IMR-90 (cell line): ENCODE results near the gene TBCE. TPM values are rescaled to one million over a fixed set of nuclear protein-coding genes. Genes with fewer than 3 reads are reported as not detected.

Experiments
- ATAC-seq: fragments of 200-7000 bp; cut with Tn5 transposase; 2 replicates; pipeline ENCODE4 v1.9.1; 2020; ENCODE audit warnings: low read depth, mild to moderate bottlenecking, moderate library complexity
- BruUV-seq: library from RNA; stranded (reverse); fragments of 400-500 nt; replicated peaks from 2 replicates; lab custom pipeline; 2021; lab: Mats Ljungman, UMichigan
- CTCF ChIA-PET: fragments of 300-600 bp; formaldehyde crosslinking; extraction: SDS; loops from one replicate; lab custom pipeline; 2021; ENCODE audit warnings: antibody characterized with exemption; lab: Yijun Ruan, JAX
- POLR2A ChIA-PET: fragments of 300-600 bp; sonication (Branson Sonifier 250); formaldehyde crosslinking; loops from one replicate; lab custom pipeline; 2022; ENCODE audit warnings: antibody characterized with exemption; ENCODE audit not compliant: unreplicated experiment; lab: Charles Lee
- DNase-seq: peaks from one replicate; pipeline ENCODE4 v3.0.0; 2013
- H2AFZ ChIP-seq: replicated peaks from 2 replicates; pipeline ENCODE3; 2013; ENCODE audit warnings: low read length, mild to moderate bottlenecking; ENCODE audit not compliant: poor library complexity
- H2AK5ac ChIP-seq: 2 replicates; pipeline ENCODE4 v1.6.1; 2013; ENCODE audit warnings: low read depth, low read length, inconsistent platforms
- H2AK9ac ChIP-seq: replicated peaks from 2 replicates; pipeline ENCODE3; 2013; ENCODE audit warnings: mild to moderate bottlenecking, low read depth, low read length, moderate library complexity; ENCODE audit not compliant: poor library complexity
- H2BK120ac ChIP-seq: 2 replicates; pipeline ENCODE4 v1.6.1; 2013; ENCODE audit warnings: low read depth, low read length, inconsistent platforms
- H2BK15ac ChIP-seq: 3 replicates; pipeline ENCODE4 v1.6.1; 2013; ENCODE audit warnings: low read depth, low read length, inconsistent platforms
- H2BK20ac ChIP-seq: 2 replicates; pipeline ENCODE4 v1.6.1; 2013; ENCODE audit warnings: low read depth, mild to moderate bottlenecking, inconsistent platforms, low read length, moderate library complexity
- H2BK5ac ChIP-seq: 2 replicates; pipeline ENCODE4 v1.6.1; 2013; ENCODE audit warnings: mild to moderate bottlenecking, low read depth, low read length, inconsistent platforms; ENCODE audit not compliant: poor library complexity, severe bottlenecking
- H3K14ac ChIP-seq: replicated peaks from 2 replicates; pipeline ENCODE4 v1.6.1; 2013; ENCODE audit warnings: low read depth, low read length, inconsistent platforms
- H3K18ac ChIP-seq: 2 replicates; pipeline ENCODE4 v1.6.1; 2013; ENCODE audit warnings: low read depth, low read length, control low read depth
- H3K23ac ChIP-seq: 2 replicates; pipeline ENCODE4 v1.6.1; 2013; ENCODE audit warnings: low read depth, low read length, inconsistent platforms
- H3K27ac ChIP-seq: 2 replicates; pipeline ENCODE4 v1.5.1; 2013; ENCODE audit warnings: mild to moderate bottlenecking, control low read depth, low read length; ENCODE audit not compliant: insufficient read depth
- H3K27me3 ChIP-seq: 2 replicates; pipeline ENCODE4 v1.6.1; 2013; ENCODE audit warnings: low read length; ENCODE audit not compliant: control insufficient read depth, insufficient read depth
- H3K36me3 ChIP-seq: 2 replicates; pipeline ENCODE4 v1.6.1; 2013; ENCODE audit warnings: low read length, mixed read lengths; ENCODE audit not compliant: control insufficient read depth, insufficient read depth
- H3K4ac ChIP-seq: 2 replicates; pipeline ENCODE4 v1.6.1; 2013; ENCODE audit warnings: low read depth, low read length, inconsistent platforms
- H3K4me1 ChIP-seq: 2 replicates; pipeline ENCODE4 v1.6.1; 2013; ENCODE audit warnings: low read length, mixed read lengths; ENCODE audit not compliant: control insufficient read depth, insufficient read depth
- H3K4me2 ChIP-seq: 2 replicates; pipeline ENCODE4 v1.6.1; 2013; ENCODE audit warnings: low read depth, mild to moderate bottlenecking, control low read depth, low read length, moderate library complexity
- H3K4me3 ChIP-seq: 2 replicates; pipeline ENCODE4 v1.5.1; 2013; ENCODE audit warnings: low read depth, mild to moderate bottlenecking, control low read depth, low read length, moderate library complexity; ENCODE audit not compliant: insufficient read depth
- H3K56ac ChIP-seq: 2 replicates; pipeline ENCODE4 v1.6.1; 2013; ENCODE audit warnings: low read length, inconsistent platforms; ENCODE audit not compliant: insufficient read depth; ENCODE audit errors: extremely low read depth
- H3K79me1 ChIP-seq, 2 experiments: 2 replicates each; pipeline ENCODE4 v1.6.1; 2013; ENCODE audit warnings: low read length in 2 of 2, inconsistent platforms in 1 of 2, low read depth in 1 of 2
- H3K9ac ChIP-seq: 2 replicates; pipeline ENCODE4 v1.6.1; 2013; ENCODE audit warnings: low read depth, low read length, control low read depth
- H3K9me1 ChIP-seq: 2 replicates; pipeline ENCODE4 v1.6.1; 2013; ENCODE audit warnings: low read length, inconsistent platforms; ENCODE audit not compliant: insufficient read depth
- H3K9me3 ChIP-seq: 2 replicates; pipeline ENCODE4 v1.6.1; 2013; ENCODE audit warnings: low read length; ENCODE audit not compliant: control insufficient read depth, insufficient read depth
- H4K20me1 ChIP-seq: 2 replicates; pipeline ENCODE4 v1.6.1; 2013; ENCODE audit warnings: low read length, inconsistent platforms; ENCODE audit not compliant: insufficient read depth
- H4K5ac ChIP-seq: 2 replicates; pipeline ENCODE4 v1.6.1; 2013; ENCODE audit warnings: mild to moderate bottlenecking, low read depth, low read length, control low read depth
- H4K8ac ChIP-seq, 2 experiments: 2 replicates each; pipeline ENCODE4 v1.6.1; 2013; ENCODE audit warnings: low read depth in 2 of 2, low read length in 2 of 2, control low read depth in 1 of 2, inconsistent platforms in 1 of 2
- H4K91ac ChIP-seq: 2 replicates; pipeline ENCODE4 v1.6.1; 2013; ENCODE audit warnings: low read depth, low read length, inconsistent platforms; ENCODE audit not compliant: insufficient read depth
- BHLHE40 ChIP-seq: fragments of 150-350 bp; IDR thresholded peaks from 2 replicates; pipeline ENCODE4 v1.6.1; 2016; ENCODE audit warnings: mild to moderate bottlenecking, low read depth, low read length
- SMC3 ChIP-seq: fragments of 150-350 bp; IDR thresholded peaks from 2 replicates; pipeline ENCODE4 v1.6.1; 2016; ENCODE audit warnings: low read depth, mild to moderate bottlenecking, antibody characterized with exemption, low read length, moderate library complexity
- WGBS, 2 experiments: methylation state at CpG; one replicate each; pipeline versions ENCODE4 v1.1.5 to v1.1.7; 2013; ENCODE audit warnings: missing lambda C conversion rate in 2 of 2; ENCODE audit not compliant: insufficient read length in 1 of 2; ENCODE audit errors: extremely low coverage in 2 of 2; 5-methylcytosine and 5-hydroxymethylcytosine counted together
- dilution Hi-C: fragments of 300-500 bp; cut with HindIII; formaldehyde crosslinking; loops from one replicate; pipeline ENCODE4 v1.14.3; 2018; ENCODE audit warnings: low sequenced_read_pairs; ENCODE audit not compliant: unreplicated experiment
- in situ Hi-C: fragments of 300-500 bp; cut with MboI; formaldehyde crosslinking; loops from 3 replicates; pipeline ENCODE4 v1.14.3; 2019; ENCODE audit warnings: low sequenced_read_pairs, inconsistent platforms, mixed read lengths
- intact Hi-C: fragments of 100-400 bp; cut with micrococcal nuclease; formaldehyde crosslinking; loops from 2 replicates; pipeline ENCODE4 v1.10.0; 2022
- polyA plus RNA-seq, 3 experiments: library from polyadenylated mRNA; depleted of rRNA; stranded (reverse); fragments of >200 nt; gene quantifications; 2 replicates each; pipeline ENCODE4 v1.2.3, GENCODE V29; 2012; ENCODE audit warnings: low replicate concordance in 1 of 3
- total RNA-seq: library from RNA; depleted of rRNA; stranded (reverse); fragments of >200 nt; gene quantifications from 2 replicates; pipeline ENCODE4 v1.2.3, GENCODE V29; 2012

The TBCE gene
- total and polyA plus RNA-seq, 2 of the 4 experiments (the other 2 are of a cell fraction): 25.3 to 26.7 TPM

GRCh38 chr1:235409042-235409820 lies 42.0 kb downstream of the TBCE start:
- Histone ChIP-seq H2AFZ (no peak overlapping the region), H3K79me1 (peaks cover 5 to 46% of the 10 kb centered on the region in 2 experiments; a peak in 3 of 4 replicates), H3K9me3 (no peaks in the 10 kb centered on the region), H3K4me3 (no peak overlapping the region), H4K5ac (no peak overlapping the region), H4K91ac (no peak overlapping the region), H3K27ac (no peak overlapping the region), H2AK5ac (no peak overlapping the region), H3K4ac (no peak overlapping the region), H3K56ac (no peak overlapping the region), H3K23ac (no peak overlapping the region), H4K20me1 (peaks cover 6% of the 10 kb centered on the region; the same call in 1 of the 2 replicates), H4K8ac (no peak overlapping the region), H2BK20ac (no peak overlapping the region), H3K9me1 (peaks cover 5% of the 10 kb centered on the region; the same call in 1 of the 2 replicates), H3K36me3 (no peaks in the 10 kb centered on the region), H3K9ac (no peak overlapping the region), H2BK5ac (no peak overlapping the region), H2AK9ac (no peak overlapping the region), H2BK15ac (no peak overlapping the region), H3K4me1 (peaks cover 5% of the 10 kb centered on the region), H2BK120ac (no peak overlapping the region), H3K18ac (no peak overlapping the region), H3K27me3 (no peaks in the 10 kb centered on the region), H3K14ac (0 out of 2 replicates have a peak overlapping the region, but pooled peaks have one; percentile 15), H3K4me2 (no peak overlapping the region)
- BruUV-seq: no TSS peak
- DNase-seq (no peak), ATAC-seq (no peak)
- intact Hi-C loops (no loop called here), dilution Hi-C loops (no loop called here), in situ Hi-C loops (no loop called here)
- TF ChIP-seq BHLHE40 (no peak), SMC3 (no peak)
- POLR2A ChIA-PET: no interaction called here
- 90% methylated on average over 1 of the region's 7 CpGs; no CpG with 5 or more reads in 1 of the 2 experiments for WGBS, 2 experiments
- CTCF ChIA-PET: interaction anchor here (0.6 to 2.3 kb wide), 2 partner anchors 8 to 10 kb away, joined by 6 to 8 read pairs; no protein-coding TSS in a partner anchor
